GM12875 (cell line): ENCODE results near the gene SLC25A10.

ENCODE experiments used
- H3K4me3 ChIP-seq: one replicate; pipeline ENCODE4 v1.5.1; 2011; ENCODE audit warnings: low read depth, low read length, control low read depth
- CTCF ChIP-seq: IDR thresholded peaks from 2 replicates; pipeline ENCODE4 v1.5.1; 2011; ENCODE audit warnings: low read depth, mild to moderate bottlenecking, control low read depth, inconsistent platforms, low read length, moderate library complexity, borderline replicate concordance; ENCODE audit not compliant: insufficient read depth

Gene SLC25A10

GRCh38 chr17:81726004-81726403, 13.9 kb downstream of the SLC25A10 start:
- no peak overlapping the region for H3K4me3 ChIP-seq
- TF ChIP-seq CTCF: no peak

- no peak overlapping the region for H3K4me3 ChIP-seq
- TF ChIP-seq CTCF: no peak
Measured at GRCh38 chr17:81727324-81728031, 15.4 kb downstream of the SLC25A10 start.

- TF ChIP-seq CTCF: peak; percentile 95
- no peak overlapping the region for H3K4me3 ChIP-seq
Measured at GRCh38 chr17:81733507-81734404, 21.7 kb downstream of the SLC25A10 start.

- no peak for TF ChIP-seq CTCF
- no peak overlapping the region for H3K4me3 ChIP-seq
Measured at GRCh38 chr17:81734405-81735263, 22.6 kb downstream of the SLC25A10 start.

GRCh38 chr17:81735264-81736102, 23.4 kb downstream of the SLC25A10 start:
- no peak overlapping the region for H3K4me3 ChIP-seq
- no peak for TF ChIP-seq CTCF
